Parathyroid adenoma (tissue), 2 donors: Measurements from ENCODE around the gene MRPL22.

Experiments
- H2AFZ ChIP-seq: fragments of 300-600 bp; sonication (generic); one replicate; pipeline ENCODE4 v1.7.0; 2017; ENCODE audit warnings: antibody characterized with exemption, mild to moderate bottlenecking
- H3K27ac ChIP-seq: fragments of 300-600 bp; sonication (generic); one replicate; pipeline ENCODE4 v1.7.0; 2017
- H3K27me3 ChIP-seq: fragments of 300-600 bp; sonication (generic); one replicate; pipeline ENCODE4 v1.7.0; 2017; ENCODE audit warnings: low read length; ENCODE audit not compliant: control insufficient read depth, insufficient read depth
- H3K36me3 ChIP-seq: fragments of 300-600 bp; sonication (generic); one replicate; pipeline ENCODE4 v1.7.0; 2017; ENCODE audit warnings: low read length; ENCODE audit not compliant: control insufficient read depth, insufficient read depth
- H3K4me1 ChIP-seq: fragments of 300-600 bp; sonication (generic); one replicate; pipeline ENCODE4 v1.7.0; 2017; ENCODE audit warnings: control low read depth
- H3K4me2 ChIP-seq: fragments of 300-600 bp; sonication (generic); one replicate; pipeline ENCODE4 v1.7.0; 2017; ENCODE audit warnings: low read length
- H3K4me3 ChIP-seq: fragments of 300-600 bp; sonication (generic); one replicate; pipeline ENCODE4 v1.7.0; 2017; ENCODE audit warnings: low read depth, low read length
- H3K79me2 ChIP-seq: fragments of 300-600 bp; sonication (generic); one replicate; pipeline ENCODE4 v1.7.0; 2017; ENCODE audit warnings: control low read depth
- H3K9ac ChIP-seq: fragments of 300-600 bp; sonication (generic); one replicate; pipeline ENCODE4 v1.7.0; 2017; ENCODE audit warnings: mild to moderate bottlenecking
- H3K9me3 ChIP-seq: fragments of 300-600 bp; sonication (generic); one replicate; pipeline ENCODE4 v1.7.0; 2017; ENCODE audit warnings: low read length; ENCODE audit not compliant: control insufficient read depth
- TF ChIP-seq, protein P1 (sequence below): fragments of 300-600 bp; sonication (generic); IDR thresholded peaks from one replicate; pipeline ENCODE4 v1.7.0; 2017; ENCODE audit warnings: antibody characterized with exemption, mild to moderate bottlenecking
- donor health status: primary hyperparathyroidism.

MRPL22 gene

DNA sequence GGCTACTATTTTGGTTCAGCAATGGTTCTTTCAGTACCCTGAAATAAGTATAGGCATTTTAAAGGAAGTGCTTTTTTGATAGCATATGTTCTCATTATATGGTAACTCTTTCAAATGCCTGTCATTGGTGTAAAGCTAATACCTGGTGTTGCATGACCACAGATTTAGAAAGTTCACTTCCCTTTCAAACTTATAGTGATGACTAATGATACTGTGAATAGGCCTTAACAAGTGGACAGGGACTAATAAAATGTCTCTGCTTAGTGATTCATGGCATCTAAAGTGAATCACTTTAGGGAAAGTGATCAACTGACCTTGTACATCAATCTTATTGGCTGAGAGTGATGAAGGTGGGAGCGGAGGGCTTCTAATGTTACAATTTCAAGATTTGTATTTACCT lies 21.6 kb downstream of the MRPL22 start:
- Histone ChIP-seq H3K9ac (no peak overlapping the region), H3K4me2 (no peak overlapping the region), H2AFZ (no peak overlapping the region), H3K36me3 (no peaks in the 10 kb centered on the region), H3K4me3 (no peak overlapping the region), H3K9me3 (no peaks in the 10 kb centered on the region), H3K27me3 (no peaks in the 10 kb centered on the region), H3K27ac (no peak overlapping the region), H3K79me2 (peaks cover 2% of the 10 kb centered on the region), H3K4me1 (no peaks in the 10 kb centered on the region)
- TF ChIP-seq, protein P1, sequence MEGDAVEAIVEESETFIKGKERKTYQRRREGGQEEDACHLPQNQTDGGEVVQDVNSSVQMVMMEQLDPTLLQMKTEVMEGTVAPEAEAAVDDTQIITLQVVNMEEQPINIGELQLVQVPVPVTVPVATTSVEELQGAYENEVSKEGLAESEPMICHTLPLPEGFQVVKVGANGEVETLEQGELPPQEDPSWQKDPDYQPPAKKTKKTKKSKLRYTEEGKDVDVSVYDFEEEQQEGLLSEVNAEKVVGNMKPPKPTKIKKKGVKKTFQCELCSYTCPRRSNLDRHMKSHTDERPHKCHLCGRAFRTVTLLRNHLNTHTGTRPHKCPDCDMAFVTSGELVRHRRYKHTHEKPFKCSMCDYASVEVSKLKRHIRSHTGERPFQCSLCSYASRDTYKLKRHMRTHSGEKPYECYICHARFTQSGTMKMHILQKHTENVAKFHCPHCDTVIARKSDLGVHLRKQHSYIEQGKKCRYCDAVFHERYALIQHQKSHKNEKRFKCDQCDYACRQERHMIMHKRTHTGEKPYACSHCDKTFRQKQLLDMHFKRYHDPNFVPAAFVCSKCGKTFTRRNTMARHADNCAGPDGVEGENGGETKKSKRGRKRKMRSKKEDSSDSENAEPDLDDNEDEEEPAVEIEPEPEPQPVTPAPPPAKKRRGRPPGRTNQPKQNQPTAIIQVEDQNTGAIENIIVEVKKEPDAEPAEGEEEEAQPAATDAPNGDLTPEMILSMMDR = no peak

DNA sequence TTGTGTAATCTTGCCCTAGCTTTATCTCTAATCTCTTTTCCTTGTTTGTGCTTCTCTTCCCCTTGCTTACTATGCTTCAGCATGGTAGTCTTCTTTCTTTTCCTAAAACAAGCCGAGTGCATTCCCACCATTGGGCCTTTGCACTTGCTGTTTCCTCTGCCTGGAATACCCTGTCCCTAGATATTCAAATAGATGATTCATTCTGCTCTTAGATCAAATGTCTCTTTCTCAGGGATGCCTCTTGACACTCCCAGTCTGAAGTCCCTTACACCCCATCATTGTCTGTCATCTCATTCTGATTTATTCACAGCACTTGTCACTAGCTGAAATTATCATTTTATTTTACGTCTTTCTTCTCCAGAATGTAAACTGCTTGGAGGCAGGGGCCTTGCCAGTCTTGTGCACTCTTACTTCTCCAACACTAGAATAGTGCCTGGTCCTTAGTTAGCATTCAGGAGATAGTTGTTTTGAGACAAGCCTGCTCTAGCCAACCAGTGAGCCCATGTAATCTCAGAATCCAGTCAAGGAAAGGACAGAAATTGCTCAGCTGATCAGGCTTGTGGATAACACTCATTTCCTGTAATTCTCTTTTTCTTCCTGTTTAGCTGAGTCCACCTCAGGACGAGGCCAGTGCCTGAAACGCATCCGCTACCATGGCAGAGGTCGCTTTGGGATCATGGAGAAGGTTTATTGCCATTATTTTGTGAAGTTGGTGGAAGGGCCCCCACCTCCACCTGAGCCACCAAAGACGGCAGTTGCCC lies 25.4 kb downstream of the MRPL22 start:
- Histone ChIP-seq H3K4me1 (no peaks in the 10 kb centered on the region), H3K9me3 (no peaks in the 10 kb centered on the region), H3K36me3 (no peaks in the 10 kb centered on the region), H3K27ac (peak overlapping the region; percentile 50), H2AFZ (no peak overlapping the region), H3K4me2 (no peak overlapping the region), H3K4me3 (no peak overlapping the region), H3K79me2 (peaks cover 2% of the 10 kb centered on the region), H3K27me3 (no peaks in the 10 kb centered on the region), H3K9ac (no peak overlapping the region)
- TF ChIP-seq, protein P1 = no peak

DNA sequence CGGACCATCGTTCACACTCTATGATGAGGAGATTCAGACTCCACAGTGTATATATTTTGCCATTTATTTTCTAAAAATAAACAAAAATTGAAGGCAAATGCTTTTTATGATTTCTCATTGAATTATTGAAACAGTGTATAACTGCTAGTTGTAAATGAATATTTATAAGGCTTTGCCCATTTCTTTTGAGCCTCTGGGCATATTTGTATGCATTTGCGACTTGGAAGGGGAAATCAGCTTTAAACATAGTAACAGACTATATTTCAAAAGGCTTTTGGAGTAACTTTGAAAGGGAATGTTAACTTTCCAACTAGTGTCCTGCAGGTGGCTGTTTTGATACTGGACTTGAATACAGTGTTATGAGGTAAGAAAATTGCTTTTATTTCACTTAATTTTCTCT lies 26.0 kb downstream of the MRPL22 start:
- Histone ChIP-seq H3K4me1 (no peaks in the 10 kb centered on the region), H3K9ac (no peak overlapping the region), H3K4me2 (no peak overlapping the region), H3K36me3 (no peaks in the 10 kb centered on the region), H3K9me3 (no peaks in the 10 kb centered on the region), H3K4me3 (no peak overlapping the region), H3K79me2 (peaks cover 2% of the 10 kb centered on the region), H3K27ac (no peak overlapping the region), H2AFZ (no peak overlapping the region), H3K27me3 (no peaks in the 10 kb centered on the region)
- TF ChIP-seq, protein P1 = no peak

DNA sequence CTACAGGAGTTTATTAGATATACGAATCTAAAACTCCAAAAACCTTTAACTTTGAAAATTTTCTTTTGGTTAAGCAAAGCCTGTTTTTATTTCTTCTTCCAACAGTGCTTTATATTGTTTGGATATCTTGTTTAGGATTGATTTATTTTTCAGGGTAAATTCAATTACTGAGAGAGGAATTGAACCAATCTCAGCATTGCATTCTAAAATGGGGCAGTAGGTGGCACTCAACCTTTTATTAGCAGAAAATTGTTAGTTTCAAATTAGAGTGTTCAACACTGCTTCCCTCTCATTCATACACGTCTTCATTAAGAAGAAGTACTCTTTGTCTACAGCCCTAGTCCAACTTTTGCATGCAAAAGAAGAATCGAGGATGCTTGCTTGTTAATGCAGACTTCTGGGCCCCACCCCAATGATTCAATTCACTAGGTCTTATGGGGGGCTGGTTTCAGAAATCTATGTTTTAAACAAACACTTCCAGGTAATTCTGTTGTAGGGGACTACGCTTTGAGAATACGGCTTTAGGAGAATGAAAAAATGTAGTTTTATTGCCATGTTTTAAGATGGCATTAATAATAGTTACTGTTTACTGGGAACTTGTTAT lies 26.6 kb downstream of the MRPL22 start:
- no peaks in the 10 kb centered on the region for H3K27me3 ChIP-seq
- no peaks in the 10 kb centered on the region for H3K36me3 ChIP-seq
- no peak overlapping the region for H3K4me2 ChIP-seq
- H3K4me3 ChIP-seq = no peak overlapping the region
- no peaks in the 10 kb centered on the region for H3K9me3 ChIP-seq
- peaks cover under 1% of the 10 kb centered on the region for H3K79me2 ChIP-seq
- no peak overlapping the region for H2AFZ ChIP-seq
- no peaks in the 10 kb centered on the region for H3K4me1 ChIP-seq
- no peak overlapping the region for H3K27ac ChIP-seq
- TF ChIP-seq, protein P1 = peak; percentile 14
- H3K9ac ChIP-seq = no peak overlapping the region
